Trophoblast cell (in vitro differentiated cells and primary cell): Measurements from ENCODE around the gene CLMN.

ENCODE experiments used
- DNase-seq, 2 donors: peaks; one replicate each; pipeline ENCODE4 v3.0.0-alpha.2; 2016
- H2AFZ ChIP-seq: 2 replicates; pipeline ENCODE4 v1.6.1; 2013; ENCODE audit warnings: low read length, moderate library complexity, mild to moderate bottlenecking; ENCODE audit not compliant: insufficient read depth, poor library complexity
- H2AK5ac ChIP-seq: 2 replicates; pipeline ENCODE4 v1.6.1; 2013; ENCODE audit warnings: mild to moderate bottlenecking, low read length
- H2BK120ac ChIP-seq: 2 replicates; pipeline ENCODE4 v1.6.1; 2013; ENCODE audit warnings: low read length, mild to moderate bottlenecking, moderate library complexity; ENCODE audit not compliant: insufficient read depth, poor library complexity
- H2BK12ac ChIP-seq: 2 replicates; pipeline ENCODE4 v1.6.1; 2013; ENCODE audit warnings: mild to moderate bottlenecking, low read length, moderate library complexity
- H2BK5ac ChIP-seq: 2 replicates; pipeline ENCODE4 v1.6.1; 2013; ENCODE audit warnings: low read length, low read depth, moderate library complexity, mild to moderate bottlenecking; ENCODE audit not compliant: poor library complexity
- H3K14ac ChIP-seq: 2 replicates; pipeline ENCODE4 v1.6.1; 2013; ENCODE audit warnings: mild to moderate bottlenecking, low read length
- H3K18ac ChIP-seq: 2 replicates; pipeline ENCODE4 v1.6.1; 2013; ENCODE audit warnings: mild to moderate bottlenecking, low read length
- H3K23ac ChIP-seq: 2 replicates; pipeline ENCODE4 v1.6.1; 2013; ENCODE audit warnings: low read length
- H3K27ac ChIP-seq: 2 replicates; pipeline ENCODE4 v1.5.1; 2013; ENCODE audit warnings: low read depth, mild to moderate bottlenecking, inconsistent platforms, low read length, moderate library complexity
- H3K27me3 ChIP-seq: 2 replicates; pipeline ENCODE4 v1.6.1; 2013; ENCODE audit warnings: inconsistent platforms, mild to moderate bottlenecking, low read length, moderate library complexity; ENCODE audit not compliant: insufficient read depth
- H3K36me3 ChIP-seq, 2 experiments: 1 replicate in 1 of 2; 2 replicates in 1 of 2; pipeline ENCODE4 v1.6.1; 2013; ENCODE audit warnings: low read length in 2 of 2, mild to moderate bottlenecking in 2 of 2, moderate library complexity in 1 of 2; ENCODE audit not compliant: insufficient read depth in 2 of 2, control insufficient read depth in 1 of 2
- H3K4ac ChIP-seq: 2 replicates; pipeline ENCODE4 v1.6.1; 2013; ENCODE audit warnings: low read depth, mild to moderate bottlenecking, low read length, moderate library complexity
- H3K4me1 ChIP-seq, 2 experiments: 1 replicate in 1 of 2; 2 replicates in 1 of 2; pipeline ENCODE4 v1.6.1; 2013; ENCODE audit warnings: low read length in 2 of 2, mild to moderate bottlenecking in 2 of 2, moderate library complexity in 1 of 2; ENCODE audit not compliant: insufficient read depth in 2 of 2, control insufficient read depth in 1 of 2
- H3K4me2 ChIP-seq: 2 replicates; pipeline ENCODE4 v1.6.1; 2013; ENCODE audit warnings: inconsistent platforms, mild to moderate bottlenecking, low read length, moderate library complexity
- H3K4me3 ChIP-seq: 2 replicates; pipeline ENCODE4 v1.5.1; 2013; ENCODE audit warnings: mild to moderate bottlenecking, low read depth, low read length, inconsistent platforms
- H3K79me1 ChIP-seq: one replicate; pipeline ENCODE4 v1.6.1; 2013; ENCODE audit warnings: low read length
- H3K79me2 ChIP-seq: 2 replicates; pipeline ENCODE4 v1.6.1; 2013; ENCODE audit warnings: low read length, mild to moderate bottlenecking; ENCODE audit not compliant: control insufficient read depth, insufficient read depth, poor library complexity
- H3K9ac ChIP-seq: 2 replicates; pipeline ENCODE4 v1.6.1; 2013; ENCODE audit warnings: mild to moderate bottlenecking, low read length
- H3K9me3 ChIP-seq: 2 replicates; pipeline ENCODE4 v1.6.1; 2013; ENCODE audit warnings: low read depth, mild to moderate bottlenecking, control low read depth, inconsistent platforms, low read length; ENCODE audit not compliant: insufficient read depth
- H4K12ac ChIP-seq: 2 replicates; pipeline ENCODE4 v1.6.1; 2013; ENCODE audit warnings: low read depth, mild to moderate bottlenecking, low read length, moderate library complexity
- H4K8ac ChIP-seq: 2 replicates; pipeline ENCODE4 v1.6.1; 2013; ENCODE audit warnings: low read depth, mild to moderate bottlenecking, low read length, moderate library complexity
- H4K91ac ChIP-seq: one replicate; pipeline ENCODE4 v1.6.1; 2013; ENCODE audit warnings: low read depth, mild to moderate bottlenecking, low read length, moderate library complexity
- WGBS: extraction: QIAGEN DNeasy Blood & Tissue Kit; methylation state at CpG from one replicate; pipeline ENCODE4 v1.1.7; 2013; ENCODE audit warnings: missing lambda C conversion rate; ENCODE audit not compliant: insufficient read length, insufficient coverage; ENCODE audit errors: extremely low coverage; 5-methylcytosine and 5-hydroxymethylcytosine counted together

The CLMN gene

DNA sequence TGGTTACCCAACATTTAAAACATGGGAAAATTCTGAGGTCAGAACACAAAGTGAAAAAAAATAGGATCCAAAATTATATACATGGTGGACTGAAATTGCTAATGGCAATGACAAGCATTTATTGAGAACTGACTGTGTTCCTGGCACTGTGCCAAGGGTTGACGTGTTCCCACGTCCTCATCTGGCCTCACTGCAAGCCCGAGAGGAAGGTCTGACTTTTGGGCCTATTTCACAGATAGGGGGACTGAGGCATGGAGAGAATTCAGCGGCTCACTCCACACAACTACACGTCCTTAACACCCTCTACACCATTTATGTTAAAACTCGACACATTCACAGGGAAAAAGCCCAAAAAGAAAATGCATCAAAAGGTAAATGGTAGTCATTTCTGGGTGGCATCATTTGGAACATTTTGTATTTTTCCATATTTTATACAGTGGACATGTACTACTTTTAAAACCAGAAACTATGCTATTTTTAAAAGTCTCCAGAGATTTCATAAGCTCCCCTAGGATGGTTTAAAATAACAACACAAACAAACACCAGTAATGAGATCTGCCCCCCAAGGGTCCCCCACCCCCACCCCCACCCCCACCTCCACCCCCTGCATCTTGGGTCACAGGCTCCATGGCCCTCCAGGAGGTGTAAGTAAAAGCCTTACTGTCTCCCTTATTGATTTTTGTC, 27.7 kb downstream of the CLMN start:
- no CpG with 5 or more reads among the region's 6 CpGs for WGBS
- no peak overlapping the region for H3K4ac ChIP-seq
- no peak overlapping the region for H3K4me2 ChIP-seq
- no peaks in the 10 kb centered on the region for H3K36me3 ChIP-seq
- no peak overlapping the region for H3K18ac ChIP-seq
- no peaks in the 10 kb centered on the region for H3K79me1 ChIP-seq
- H4K8ac ChIP-seq, result no peak overlapping the region
- no peak overlapping the region for H2BK5ac ChIP-seq
- no peak overlapping the region for H2BK120ac ChIP-seq
- no peak overlapping the region for H4K12ac ChIP-seq
- no peak overlapping the region for H3K4me3 ChIP-seq
- H3K14ac ChIP-seq, result no peak overlapping the region
- H3K27ac ChIP-seq, result no peak overlapping the region
- no peak overlapping the region for H3K23ac ChIP-seq
- peak in 1 of 2 donors; percentile 44 for DNase-seq
- no peaks in the 10 kb centered on the region for H3K79me2 ChIP-seq
- no peaks in the 10 kb centered on the region for H3K9me3 ChIP-seq
- no peak overlapping the region for H2AK5ac ChIP-seq
- no peak overlapping the region for H2AFZ ChIP-seq
- no peak overlapping the region for H2BK12ac ChIP-seq
- H4K91ac ChIP-seq, result no peak overlapping the region
- no peak overlapping the region for H3K9ac ChIP-seq
- peaks cover 0 to 3% of the 10 kb centered on the region in 2 experiments for H3K4me1 ChIP-seq
- H3K27me3 ChIP-seq, result no peaks in the 10 kb centered on the region

DNA sequence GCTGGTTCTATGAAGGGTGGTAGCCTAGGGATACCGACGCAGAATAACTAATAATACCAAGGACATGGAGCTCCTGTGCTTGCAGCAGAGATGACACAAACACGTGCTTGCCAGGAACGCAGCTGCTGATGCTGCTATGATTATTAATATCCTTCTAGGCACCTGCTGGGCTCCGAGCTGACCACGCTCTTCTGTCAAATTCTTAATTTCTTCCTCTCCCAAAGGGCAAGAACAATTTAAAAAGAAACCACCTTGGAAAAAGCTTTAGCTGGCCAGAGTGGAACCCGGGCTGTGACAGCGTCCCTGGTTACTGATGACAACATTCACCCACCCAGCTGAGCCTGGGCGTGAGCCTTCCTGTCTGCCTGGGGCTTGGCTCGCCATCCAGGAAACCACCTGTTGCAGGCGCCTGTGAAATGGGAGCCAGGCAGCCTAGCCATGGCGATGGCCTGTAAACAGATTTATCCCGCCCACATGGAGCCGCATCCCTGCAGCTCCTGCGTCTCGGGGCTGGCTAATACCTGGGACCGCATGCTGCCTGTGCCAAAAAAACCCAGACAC, 28.8 kb downstream of the CLMN start:
- Histone ChIP-seq H2AFZ (no peak overlapping the region), H3K4ac (no peak overlapping the region), H3K23ac (no peak overlapping the region), H3K9me3 (no peaks in the 10 kb centered on the region), H3K4me3 (no peak overlapping the region), H3K9ac (no peak overlapping the region), H3K18ac (no peak overlapping the region), H2AK5ac (no peak overlapping the region), H3K14ac (no peak overlapping the region), H3K27me3 (no peaks in the 10 kb centered on the region), H4K8ac (no peak overlapping the region), H4K91ac (no peak overlapping the region), H4K12ac (no peak overlapping the region), H3K79me1 (no peaks in the 10 kb centered on the region), H3K4me1 (peaks cover 0 to 3% of the 10 kb centered on the region in 2 experiments), H3K27ac (no peak overlapping the region), H3K4me2 (no peak overlapping the region), H2BK5ac (no peak overlapping the region), H3K79me2 (no peaks in the 10 kb centered on the region), H3K36me3 (no peaks in the 10 kb centered on the region), H2BK120ac (no peak overlapping the region), H2BK12ac (no peak overlapping the region)
- DNase-seq, result no peak
- no CpG with 5 or more reads among the region's 17 CpGs for WGBS

DNA sequence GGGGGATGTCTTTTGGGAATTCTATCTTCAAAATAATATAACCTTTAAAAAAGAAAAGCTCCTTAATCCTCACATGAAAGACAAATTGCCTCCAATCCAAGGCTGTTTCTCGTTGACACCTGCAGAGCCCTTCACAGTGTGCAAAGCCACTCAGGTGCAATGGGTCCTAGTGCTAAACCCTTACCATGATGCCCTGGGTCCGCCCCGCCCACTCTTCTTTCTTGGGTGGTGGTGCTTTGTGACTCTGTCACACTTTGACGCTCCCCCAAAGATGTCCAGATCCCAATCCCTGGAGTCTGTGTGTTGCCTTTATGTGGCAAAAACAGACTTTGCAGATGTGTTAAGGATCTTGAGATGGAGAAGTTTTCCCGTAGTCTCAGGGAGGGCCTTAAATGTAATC, 29.7 kb downstream of the CLMN start:
- Histone ChIP-seq H3K14ac (no peak overlapping the region), H3K4me1 (peaks cover 0 to 3% of the 10 kb centered on the region in 2 experiments), H4K12ac (no peak overlapping the region), H3K27me3 (no peaks in the 10 kb centered on the region), H3K4me2 (no peak overlapping the region), H3K18ac (no peak overlapping the region), H3K4ac (no peak overlapping the region), H4K91ac (no peak overlapping the region), H2BK5ac (no peak overlapping the region), H3K9me3 (no peaks in the 10 kb centered on the region), H3K9ac (no peak overlapping the region), H2AFZ (no peak overlapping the region), H3K23ac (no peak overlapping the region), H3K27ac (no peak overlapping the region), H3K79me1 (no peaks in the 10 kb centered on the region), H2BK120ac (no peak overlapping the region), H3K79me2 (no peaks in the 10 kb centered on the region), H4K8ac (no peak overlapping the region), H3K36me3 (no peaks in the 10 kb centered on the region), H3K4me3 (no peak overlapping the region), H2AK5ac (no peak overlapping the region), H2BK12ac (no peak overlapping the region)
- no CpG with 5 or more reads among the region's 5 CpGs for WGBS
- DNase-seq, result no peak

DNA sequence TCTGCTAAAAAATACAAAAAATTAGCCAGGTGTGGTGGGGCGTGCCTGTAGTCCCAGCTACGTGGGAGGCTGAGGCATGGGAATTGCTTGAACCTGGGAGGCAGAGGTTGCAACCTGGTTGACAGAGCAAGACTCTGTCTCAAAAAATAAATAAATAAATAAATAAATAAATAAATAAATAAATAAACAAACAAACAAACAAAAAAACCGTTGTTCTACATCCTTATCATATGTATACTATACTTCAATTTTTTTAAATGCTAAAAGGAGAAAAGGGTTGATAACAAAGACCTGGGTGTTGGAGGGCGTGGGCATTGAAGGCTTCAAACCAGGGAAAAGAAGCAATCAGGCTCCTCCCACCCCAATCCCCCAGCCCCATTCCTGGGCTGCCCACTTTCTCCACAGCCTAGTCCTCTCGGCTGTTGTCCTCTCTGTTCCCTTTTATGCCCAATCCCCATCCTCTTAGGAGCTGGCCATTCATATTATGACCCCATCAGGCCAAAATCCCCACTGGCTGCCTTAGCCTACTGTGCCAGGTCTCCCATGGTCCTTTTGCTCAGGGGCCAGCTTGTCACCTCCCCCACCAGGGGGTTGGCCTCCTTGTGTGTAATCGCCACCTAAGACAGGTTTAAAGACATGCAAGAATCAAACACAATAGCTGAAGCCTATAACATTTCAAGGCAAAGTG, 30.2 kb downstream of the CLMN start:
- Histone ChIP-seq H3K4me1 (peaks cover 0 to under 1% of the 10 kb centered on the region in 2 experiments), H3K79me2 (no peaks in the 10 kb centered on the region), H3K4me2 (no peak overlapping the region), H3K4me3 (no peak overlapping the region), H4K12ac (no peak overlapping the region), H3K9me3 (no peaks in the 10 kb centered on the region), H3K14ac (no peak overlapping the region), H2AFZ (no peak overlapping the region), H3K18ac (no peak overlapping the region), H2AK5ac (no peak overlapping the region), H4K91ac (no peak overlapping the region), H3K4ac (no peak overlapping the region), H3K27ac (no peak overlapping the region), H2BK12ac (no peak overlapping the region), H4K8ac (no peak overlapping the region), H3K27me3 (no peaks in the 10 kb centered on the region), H3K9ac (no peak overlapping the region), H2BK120ac (no peak overlapping the region), H3K23ac (no peak overlapping the region), H3K79me1 (no peaks in the 10 kb centered on the region), H3K36me3 (no peaks in the 10 kb centered on the region), H2BK5ac (no peak overlapping the region)
- WGBS, result no CpG with 5 or more reads among the region's 6 CpGs
- DNase-seq, result no peak
